Measurements from ENCODE around the gene CFAP92. TPM values are rescaled to one million over a fixed set of nuclear protein-coding genes. Genes with fewer than 3 reads are reported as not detected.

CFAP92 gene
- total RNA-seq: 1 to 10 TPM; 1.1 to 3.1 (median 1.3) TPM
- under 1 TPM; 0.29 to 0.63 (median 0.45) TPM for polyA plus RNA-seq
- long read RNA-seq, donor 1, partial matches to known transcripts: 12 of 12 reads
- long read RNA-seq, donor 1, other reads (novel, unspliced or antisense): 0 of 12 reads
- long read RNA-seq, donor 2, partial matches to known transcripts: 5 of 5 reads
- long read RNA-seq, donor 2, other reads (novel, unspliced or antisense): 0 of 5 reads

GRCh38 chr3:128993461-128994172 is at the start of gene CFAP92:
Gene CFAP92 (minus strand): TSS chr3:128994076. CDS start chr3:128993304, 772 bp downstream.
- WGBS, 5 donors: 25 to 61% (median 31%) methylated on average over 20 to 57 of the region's 57 CpGs
- Histone ChIP-seq H3K4me1 (peaks cover 10 to 33% (median 18%) of the 10 kb centered on the region in 6 donors), H3K36me3 (no peaks in the 10 kb centered on the region), H3K4me3 (peak within 1 kb of the TSS; percentile 20 to 70 (median 44)), H3K9me3 (no peaks in the 10 kb centered on the region), H3K27me3 (replicated peaks in 1 of 7) (peaks cover 0 to 11% (median 0%) of the 10 kb centered on the region in 7 donors), H3K27ac (peak within 1 kb of the TSS in 5 of 8 donors; percentile 20 to 88 (median 53))
- peak; percentile 97 for DNase-seq
- TF ChIP-seq POLR2AphosphoS5 (IDR thresholded peaks at IDR 0.05) (peak in 2 of 3 donors; percentile 73 to 82), CTCF (IDR thresholded peaks at IDR 0.05 in 8 of 11, conservative IDR thresholded peaks at IDR 0.05 in 3 of 11) (no peak), POLR2A (IDR thresholded peaks at IDR 0.05) (no peak)
- intact Hi-C loops (cut with DNase I; ENCODE audit: low total_unique reads): no loop called here

- Histone ChIP-seq H3K9me3 (peaks cover 0 to 13% (median 8%) of the 10 kb centered on the region in 8 donors), H3K27ac (no peak overlapping the region), H3K4me3 (no peak overlapping the region), H3K36me3 (no peaks in the 10 kb centered on the region), H3K27me3 (replicated peaks in 1 of 7) (peaks cover 0 to 42% (median 4%) of the 10 kb centered on the region in 7 donors), H3K4me1 (peaks cover 5 to 30% (median 18%) of the 10 kb centered on the region in 6 donors)
- WGBS, 5 donors: 74 to 96% (median 93%) methylated on average over 10 to 15 of the region's 15 CpGs
- intact Hi-C loops (cut with DNase I; ENCODE audit: low total_unique reads): no loop called here
- no peak for TF ChIP-seq CTCF (IDR thresholded peaks at IDR 0.05 in 8 of 11, conservative IDR thresholded peaks at IDR 0.05 in 3 of 11)
- TF ChIP-seq POLR2AphosphoS5 (IDR thresholded peaks at IDR 0.05): no peak
- no peak for TF ChIP-seq POLR2A (IDR thresholded peaks at IDR 0.05)
- no peak for DNase-seq
Measured at GRCh38 chr3:129040579-129041300, 46.9 kb upstream of the CFAP92 start.

GRCh38 chr3:129040039-129040336 is 46.1 kb upstream of the CFAP92 start:
- no peak overlapping the region for H3K27ac ChIP-seq
- H3K4me3 ChIP-seq: no peak overlapping the region
- WGBS, 5 donors: 71 to 86% (median 78%) methylated on average over 3 of the region's 3 CpGs
- H3K36me3 ChIP-seq: no peaks in the 10 kb centered on the region
- DNase-seq: no peak
- H3K9me3 ChIP-seq: peaks cover 0 to 12% (median 8%) of the 10 kb centered on the region in 8 donors
- intact Hi-C loops (cut with DNase I; ENCODE audit: low total_unique reads): no loop called here
- TF ChIP-seq POLR2AphosphoS5 (IDR thresholded peaks at IDR 0.05): no peak
- no peak for TF ChIP-seq CTCF (IDR thresholded peaks at IDR 0.05 in 8 of 11, conservative IDR thresholded peaks at IDR 0.05 in 3 of 11)
- no peak for TF ChIP-seq POLR2A (IDR thresholded peaks at IDR 0.05)
- H3K27me3 ChIP-seq (replicated peaks in 1 of 7): peaks cover 0 to 35% (median 0%) of the 10 kb centered on the region in 7 donors
- H3K4me1 ChIP-seq: peaks cover 4 to 32% (median 20%) of the 10 kb centered on the region in 6 donors

Data from spleen (tissue), 13 donors.